ENCODE data around the gene ODF2.

Gene ODF2

DNA sequence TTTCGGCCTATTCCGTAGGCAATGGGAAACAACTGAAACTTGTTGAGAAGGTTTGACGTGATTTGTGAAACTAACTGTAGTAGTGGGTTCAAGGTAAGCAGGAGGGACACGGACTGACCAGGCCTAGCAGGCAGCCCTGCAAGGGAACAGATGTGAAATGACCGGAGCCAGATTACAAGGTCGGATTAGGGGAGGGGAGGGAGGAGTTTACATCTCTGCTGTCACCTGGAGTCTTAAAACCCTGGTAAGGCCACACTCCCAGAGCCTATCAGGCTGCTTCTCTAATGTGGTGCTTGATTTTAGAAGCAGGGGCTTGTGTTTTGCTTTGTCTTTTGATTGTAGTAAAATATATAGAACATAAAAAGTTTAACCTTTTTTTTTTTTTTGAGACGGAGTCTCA, 93.1 kb downstream of the ODF2 start:
- DNase-seq (ENCODE audit: low spot score): no peak
- in situ Hi-C loops (cut with MboI; ENCODE audit: low sequenced_read_pairs, unreplicated experiment): no loop called here
- no peak for TF ChIP-seq CTCF (IDR thresholded peaks at IDR 0.05; ENCODE audit: borderline replicate concordance, control extremely low read depth, extremely low read depth, insufficient read depth, missing control alignments)

DNA sequence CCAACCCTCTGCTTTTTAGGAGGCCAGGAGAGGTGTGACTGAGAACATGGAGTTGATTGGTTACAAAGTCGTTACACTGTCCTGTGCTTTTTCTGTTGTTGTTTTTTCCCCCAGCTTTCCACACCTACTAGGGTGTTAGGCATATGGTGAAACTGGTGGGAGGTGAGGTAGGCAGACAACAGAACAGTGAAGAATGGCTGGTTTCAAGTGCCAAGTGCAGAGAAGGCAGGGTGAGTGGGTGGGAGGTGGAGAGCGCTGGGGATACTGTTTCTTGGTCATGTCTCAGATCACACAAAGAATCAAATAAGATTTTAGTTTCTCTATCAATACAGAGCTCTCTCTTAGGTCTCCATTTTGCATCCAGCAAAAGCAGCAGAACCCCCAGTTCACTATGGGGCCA, 94.4 kb downstream of the ODF2 start:
- no peak for TF ChIP-seq CTCF (IDR thresholded peaks at IDR 0.05; ENCODE audit: borderline replicate concordance, control extremely low read depth, extremely low read depth, insufficient read depth, missing control alignments)
- in situ Hi-C loops (cut with MboI; ENCODE audit: low sequenced_read_pairs, unreplicated experiment): no loop called here
- no peak for DNase-seq (ENCODE audit: low spot score)

Measured in GM13976 (cell line).